Esophagus squamous epithelium (tissue), 4 donors: Measurements from ENCODE around the gene RNF168.

ENCODE experiments used
- POLR2A ChIP-seq, 4 donors: fragments of 450-650 bp; IDR thresholded peaks; one replicate each; pipeline ENCODE4 v1.6.1; 2017; ENCODE audit warnings: antibody characterized with exemption in 4 of 4, mild to moderate bottlenecking in 4 of 4, moderate library complexity in 3 of 4
- TF ChIP-seq, protein P1 (sequence below), 6 experiments: fragments of 450-650 bp in 4 of 6; fragments of 200-600 bp in 2 of 6; sonication (generic) in 2 of 6; IDR thresholded peaks; one replicate each; pipeline ENCODE4 v1.5.1; 2016 to 2019; ENCODE audit warnings: antibody characterized with exemption in 6 of 6, mild to moderate bottlenecking in 4 of 6, moderate library complexity in 4 of 6

DNA sequence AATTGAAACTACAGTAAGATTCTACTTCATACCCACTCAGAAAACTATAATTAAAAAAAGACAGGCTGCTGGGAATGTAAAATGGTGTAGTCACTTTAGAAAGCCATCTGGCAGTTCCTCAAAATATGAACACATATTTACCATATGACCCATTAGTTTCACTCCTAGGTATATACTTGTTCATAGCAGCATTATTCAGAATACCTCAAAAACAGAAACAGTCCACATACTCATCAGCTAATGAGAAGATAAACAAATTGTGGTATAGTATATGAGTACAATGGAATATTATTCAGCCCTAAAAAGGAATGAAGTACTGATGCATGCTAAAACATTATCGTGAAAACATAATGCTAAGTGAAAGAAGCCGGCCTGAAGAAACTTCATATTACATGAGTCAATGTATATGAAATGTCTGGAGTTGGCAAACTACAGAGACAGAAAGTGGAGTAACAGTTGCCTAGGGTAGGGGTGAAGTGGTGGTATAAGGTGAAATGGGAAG is 41.0 kb upstream of the RNF168 start:
- TF ChIP-seq POLR2A (IDR thresholded peaks at IDR 0.05) = no peak
- TF ChIP-seq, protein P1, sequence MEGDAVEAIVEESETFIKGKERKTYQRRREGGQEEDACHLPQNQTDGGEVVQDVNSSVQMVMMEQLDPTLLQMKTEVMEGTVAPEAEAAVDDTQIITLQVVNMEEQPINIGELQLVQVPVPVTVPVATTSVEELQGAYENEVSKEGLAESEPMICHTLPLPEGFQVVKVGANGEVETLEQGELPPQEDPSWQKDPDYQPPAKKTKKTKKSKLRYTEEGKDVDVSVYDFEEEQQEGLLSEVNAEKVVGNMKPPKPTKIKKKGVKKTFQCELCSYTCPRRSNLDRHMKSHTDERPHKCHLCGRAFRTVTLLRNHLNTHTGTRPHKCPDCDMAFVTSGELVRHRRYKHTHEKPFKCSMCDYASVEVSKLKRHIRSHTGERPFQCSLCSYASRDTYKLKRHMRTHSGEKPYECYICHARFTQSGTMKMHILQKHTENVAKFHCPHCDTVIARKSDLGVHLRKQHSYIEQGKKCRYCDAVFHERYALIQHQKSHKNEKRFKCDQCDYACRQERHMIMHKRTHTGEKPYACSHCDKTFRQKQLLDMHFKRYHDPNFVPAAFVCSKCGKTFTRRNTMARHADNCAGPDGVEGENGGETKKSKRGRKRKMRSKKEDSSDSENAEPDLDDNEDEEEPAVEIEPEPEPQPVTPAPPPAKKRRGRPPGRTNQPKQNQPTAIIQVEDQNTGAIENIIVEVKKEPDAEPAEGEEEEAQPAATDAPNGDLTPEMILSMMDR (IDR thresholded peaks at IDR 0.05) = no peak
